Neural progenitor cell (in vitro differentiated cells): ENCODE results near the gene ZC3H12D.

Experiments used
- EZH2 ChIP-seq: fragments of 200-600 bp; sonication (generic); IDR thresholded peaks from 2 replicates; pipeline ENCODE4 v1.6.1; 2017; ENCODE audit warnings: antibody characterized with exemption, mild to moderate bottlenecking, moderate library complexity
- TF ChIP-seq, protein P1 (sequence below): fragments of 200-600 bp; sonication (generic); IDR thresholded peaks from 2 replicates; pipeline ENCODE4 v1.5.1; 2017; ENCODE audit warnings: antibody characterized with exemption, mild to moderate bottlenecking

DNA sequence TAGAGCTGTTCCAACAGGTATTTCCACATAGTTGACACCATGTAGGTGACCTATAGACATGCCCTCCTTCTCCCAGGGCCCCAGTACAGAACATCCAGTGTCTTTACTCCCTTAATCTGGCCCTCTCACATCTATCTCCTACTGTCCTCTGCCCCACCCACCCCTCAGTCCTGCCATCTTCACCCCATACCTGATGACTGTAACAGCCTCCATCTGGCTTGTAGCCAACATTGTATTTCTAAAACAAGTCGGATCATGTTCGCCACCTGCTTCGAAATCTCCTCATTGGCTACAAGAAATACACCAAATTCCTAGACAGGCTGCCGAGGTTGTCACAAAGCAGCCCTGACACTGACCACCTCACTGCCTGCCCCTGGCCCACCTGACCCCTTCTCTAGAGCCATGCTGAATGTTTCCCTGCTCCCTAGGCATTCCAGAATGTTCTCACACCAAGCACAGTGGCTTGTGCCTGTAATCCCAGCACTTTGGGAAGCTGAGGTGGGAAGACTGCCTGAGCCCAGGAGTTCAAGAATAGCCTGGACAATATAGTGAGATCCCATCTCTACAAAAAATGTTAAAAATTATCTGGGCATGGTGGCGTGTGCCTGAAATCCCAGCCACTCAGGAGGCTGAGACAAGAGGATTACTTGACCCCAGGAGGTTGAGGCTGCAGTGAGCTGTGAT lies 6.0 kb downstream of the ZC3H12D start:
- TF ChIP-seq, protein P1, sequence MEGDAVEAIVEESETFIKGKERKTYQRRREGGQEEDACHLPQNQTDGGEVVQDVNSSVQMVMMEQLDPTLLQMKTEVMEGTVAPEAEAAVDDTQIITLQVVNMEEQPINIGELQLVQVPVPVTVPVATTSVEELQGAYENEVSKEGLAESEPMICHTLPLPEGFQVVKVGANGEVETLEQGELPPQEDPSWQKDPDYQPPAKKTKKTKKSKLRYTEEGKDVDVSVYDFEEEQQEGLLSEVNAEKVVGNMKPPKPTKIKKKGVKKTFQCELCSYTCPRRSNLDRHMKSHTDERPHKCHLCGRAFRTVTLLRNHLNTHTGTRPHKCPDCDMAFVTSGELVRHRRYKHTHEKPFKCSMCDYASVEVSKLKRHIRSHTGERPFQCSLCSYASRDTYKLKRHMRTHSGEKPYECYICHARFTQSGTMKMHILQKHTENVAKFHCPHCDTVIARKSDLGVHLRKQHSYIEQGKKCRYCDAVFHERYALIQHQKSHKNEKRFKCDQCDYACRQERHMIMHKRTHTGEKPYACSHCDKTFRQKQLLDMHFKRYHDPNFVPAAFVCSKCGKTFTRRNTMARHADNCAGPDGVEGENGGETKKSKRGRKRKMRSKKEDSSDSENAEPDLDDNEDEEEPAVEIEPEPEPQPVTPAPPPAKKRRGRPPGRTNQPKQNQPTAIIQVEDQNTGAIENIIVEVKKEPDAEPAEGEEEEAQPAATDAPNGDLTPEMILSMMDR, result no peak
- no peak for TF ChIP-seq EZH2
